EH (cell line): Measurements from ENCODE around the gene DEGS2.

Experiments used
- DNase-seq: peaks from one replicate; pipeline ENCODE4 v3.0.0-alpha.2; 2015; ENCODE audit warnings: low read depth

The DEGS2 gene

GRCh38 chr14:100148837-100149731, 10.4 kb downstream of the DEGS2 start:
- DNase-seq: no peak

GRCh38 chr14:100147691-100148464, 11.6 kb downstream of the DEGS2 start:
- no peak for DNase-seq

- DNase-seq: no peak
Observed at GRCh38 chr14:100147181-100147631, 12.2 kb downstream of the DEGS2 start.

- no peak for DNase-seq
Observed at GRCh38 chr14:100146531-100147091, 12.8 kb downstream of the DEGS2 start.

GRCh38 chr14:100145682-100146464, 13.6 kb downstream of the DEGS2 start:
- no peak for DNase-seq

GRCh38 chr14:100144996-100145646, 14.3 kb downstream of the DEGS2 start:
- DNase-seq: no peak

- no peak for DNase-seq
Observed at GRCh38 chr14:100144645-100144995, 14.8 kb downstream of the DEGS2 start.

GRCh38 chr14:100143934-100144333, 15.5 kb downstream of the DEGS2 start:
- no peak for DNase-seq

- DNase-seq: no peak
Observed at GRCh38 chr14:100143523-100143922, 15.9 kb downstream of the DEGS2 start.

- no peak for DNase-seq
Observed at GRCh38 chr14:100142073-100143040, 17.1 kb downstream of the DEGS2 start.

- no peak for DNase-seq
Observed at GRCh38 chr14:100141098-100141497, 18.3 kb downstream of the DEGS2 start.

- DNase-seq: no peak
Observed at GRCh38 chr14:100140452-100141078, 18.9 kb downstream of the DEGS2 start.

GRCh38 chr14:100138955-100139354, 20.5 kb downstream of the DEGS2 start:
- DNase-seq: no peak

- DNase-seq: no peak
Observed at GRCh38 chr14:100138082-100138787, 21.2 kb downstream of the DEGS2 start.

GRCh38 chr14:100137173-100137572, 22.3 kb downstream of the DEGS2 start:
- DNase-seq: no peak

- no peak for DNase-seq
Observed at GRCh38 chr14:100135784-100136183, 23.7 kb downstream of the DEGS2 start.

GRCh38 chr14:100135073-100135472, 24.4 kb downstream of the DEGS2 start:
- DNase-seq: no peak

GRCh38 chr14:100134586-100134985, 24.9 kb downstream of the DEGS2 start:
- no peak for DNase-seq

- peak; percentile 73 for DNase-seq
Observed at GRCh38 chr14:100132903-100133510, 26.4 kb downstream of the DEGS2 start.
